GM21447 (cell line): Measurements from ENCODE around the gene CALY.

Experiments used
- ATAC-seq: cut with Tn5 transposase; IDR thresholded peaks from one replicate; pipeline ENCODE4 v1.9.1; 2021; ENCODE audit not compliant: unreplicated experiment

Gene CALY

DNA sequence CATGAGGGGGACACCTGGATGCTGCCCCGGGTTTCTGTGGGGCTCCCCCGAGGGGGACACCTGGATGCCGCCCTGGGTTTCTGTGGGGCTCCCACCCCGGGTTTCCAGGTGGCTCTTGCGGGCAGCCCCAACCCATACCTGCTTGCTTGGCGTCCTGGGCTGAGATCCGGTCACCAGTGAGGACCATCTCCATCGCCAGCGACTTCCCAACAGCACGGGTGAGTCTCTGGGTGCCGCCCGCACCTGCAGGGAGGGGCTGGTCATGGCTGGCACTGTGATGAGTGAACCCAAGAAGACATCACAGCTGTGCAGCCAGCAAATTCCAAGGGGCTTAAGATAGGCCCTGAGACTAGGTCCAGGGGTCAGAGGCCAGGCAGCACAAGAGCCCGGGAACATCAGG, 30.1 kb upstream of the CALY start:
- no peak for ATAC-seq

DNA sequence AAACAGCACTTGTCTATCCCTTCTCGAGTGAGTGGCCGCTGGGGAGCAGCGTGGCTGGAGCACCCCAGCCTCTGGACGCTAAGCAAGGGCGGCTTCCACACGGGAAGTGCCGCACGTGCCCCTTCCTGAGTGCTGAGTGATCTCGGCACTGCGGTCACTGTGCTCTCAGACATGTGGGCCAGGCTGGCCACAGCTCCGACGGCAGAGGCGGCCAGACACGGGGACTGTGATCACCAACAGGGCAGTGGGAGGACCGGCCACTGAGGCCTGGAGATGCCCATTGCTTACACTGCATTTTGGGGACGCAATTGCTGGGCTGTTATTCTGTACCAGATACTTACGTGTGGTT, 29.4 kb upstream of the CALY start:
- ATAC-seq = no peak

DNA sequence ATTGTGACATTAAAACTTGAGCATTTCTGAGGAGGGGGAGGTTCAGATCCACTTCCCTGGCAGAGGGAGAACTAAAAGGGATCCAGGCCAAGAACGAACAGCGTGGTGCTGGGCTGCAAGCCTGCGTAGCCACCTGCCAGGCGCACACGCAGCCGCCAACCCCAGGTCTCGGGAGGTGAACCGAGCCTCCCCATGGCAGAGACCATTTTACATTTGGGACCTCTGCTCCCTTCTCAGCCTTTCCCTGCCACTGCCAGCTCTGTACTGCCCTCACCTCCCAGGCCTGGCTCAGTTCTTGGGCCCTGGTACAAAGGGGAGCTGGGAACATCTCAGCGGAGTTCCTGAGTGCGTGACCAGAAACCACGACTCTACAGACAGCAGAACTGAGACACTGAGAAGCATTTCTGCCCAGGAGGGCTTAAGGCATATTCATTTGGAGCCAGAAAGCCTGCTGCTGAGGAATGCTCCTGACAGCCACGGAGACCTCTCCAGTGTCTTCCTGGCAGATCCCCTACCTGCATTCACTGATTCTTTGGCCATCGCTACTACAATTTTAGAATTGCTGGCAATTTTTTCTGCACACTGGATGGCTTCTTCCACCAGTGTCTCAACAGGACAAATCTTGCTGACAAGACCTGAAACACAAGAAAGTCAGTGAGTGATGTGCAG, 28.9 kb upstream of the CALY start:
- no peak for ATAC-seq

DNA sequence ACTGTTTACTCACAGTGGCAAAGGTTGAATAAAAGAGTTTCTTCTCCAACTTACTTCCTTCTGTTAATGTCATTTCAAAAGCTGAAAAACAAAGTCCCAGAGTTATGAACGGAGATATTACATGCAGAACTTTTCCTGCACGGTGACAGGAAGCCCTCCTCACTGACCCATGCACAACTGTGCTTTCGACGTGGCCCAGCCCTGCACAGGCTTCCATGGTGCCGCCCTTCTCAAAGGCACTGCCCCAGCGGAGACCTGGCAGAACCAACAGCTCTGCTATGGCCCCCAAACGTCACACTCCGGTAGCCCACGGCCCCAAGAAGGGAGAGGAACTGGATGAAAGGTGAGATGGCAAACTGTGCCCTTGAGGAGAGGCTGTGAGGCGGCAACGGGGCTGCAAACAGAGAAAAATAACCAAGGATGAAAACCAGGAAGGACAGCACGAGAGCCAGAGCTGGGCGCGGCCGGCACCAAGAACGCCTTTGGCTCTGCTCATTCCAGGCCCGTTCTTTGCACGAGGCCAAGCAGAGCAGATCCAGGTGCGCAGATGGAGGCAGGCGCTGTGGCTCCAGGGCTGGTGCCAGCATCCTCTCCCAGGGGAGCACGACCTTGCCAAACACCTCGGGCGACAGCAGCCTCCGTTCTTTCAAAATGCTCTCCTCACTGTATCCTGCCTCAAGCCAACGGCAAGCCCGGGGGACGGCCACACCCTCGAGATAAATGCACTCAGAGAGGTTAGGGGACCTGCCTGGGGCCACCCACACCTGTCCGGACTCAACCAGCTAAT, 28.1 kb upstream of the CALY start:
- ATAC-seq = no peak

DNA sequence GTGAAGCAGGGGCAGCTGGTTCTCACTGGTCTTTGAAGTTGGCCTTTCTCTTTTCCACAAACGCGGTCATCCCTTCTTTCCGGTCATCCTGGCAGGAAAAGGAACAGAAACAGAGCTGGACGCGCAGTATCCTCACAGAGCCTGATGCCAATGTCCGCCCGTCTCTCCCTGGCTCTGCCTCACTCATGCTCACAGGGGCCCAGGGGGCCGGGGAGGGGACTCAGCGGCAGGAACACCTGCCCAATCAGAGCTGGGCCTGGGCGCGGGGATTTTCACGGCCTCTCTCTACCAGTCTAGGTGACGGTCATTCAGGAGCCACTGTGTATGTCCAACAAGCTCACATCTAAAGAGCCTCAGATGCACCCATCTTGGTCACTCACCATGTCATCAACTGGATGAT, 26.1 kb upstream of the CALY start:
- no peak for ATAC-seq

DNA sequence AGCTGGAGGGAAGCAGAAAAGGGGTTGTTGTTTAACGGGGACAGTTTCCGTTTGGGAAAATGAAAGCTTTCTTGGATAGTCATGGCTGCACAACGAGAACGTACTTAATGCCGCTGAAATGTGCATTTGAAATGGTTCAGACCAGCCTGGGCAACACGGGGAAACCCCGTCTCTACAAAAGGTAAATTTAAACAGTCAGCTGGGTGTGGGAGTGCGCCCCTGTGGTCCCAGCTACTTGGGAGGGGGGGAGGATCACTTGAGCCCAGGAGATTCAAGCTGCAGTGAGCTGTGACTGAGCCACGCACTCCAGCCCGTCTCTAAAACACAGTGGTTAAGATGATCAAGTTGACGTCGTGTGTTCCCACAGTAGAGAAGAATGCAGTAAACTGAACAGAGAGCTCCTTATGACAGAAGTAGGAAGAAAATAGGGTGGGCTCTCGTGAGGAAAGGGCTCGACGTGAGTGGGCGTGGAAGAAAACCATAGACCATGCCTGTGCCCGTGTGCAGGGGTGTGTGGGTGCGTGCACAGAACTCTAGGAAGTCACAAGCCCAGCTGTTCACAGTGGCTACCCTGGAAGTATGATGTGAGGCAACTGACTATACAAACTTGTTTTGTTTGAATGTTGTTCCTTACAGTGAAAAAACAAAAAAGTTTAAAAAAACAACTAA, 25.2 kb upstream of the CALY start:
- ATAC-seq = no peak

DNA sequence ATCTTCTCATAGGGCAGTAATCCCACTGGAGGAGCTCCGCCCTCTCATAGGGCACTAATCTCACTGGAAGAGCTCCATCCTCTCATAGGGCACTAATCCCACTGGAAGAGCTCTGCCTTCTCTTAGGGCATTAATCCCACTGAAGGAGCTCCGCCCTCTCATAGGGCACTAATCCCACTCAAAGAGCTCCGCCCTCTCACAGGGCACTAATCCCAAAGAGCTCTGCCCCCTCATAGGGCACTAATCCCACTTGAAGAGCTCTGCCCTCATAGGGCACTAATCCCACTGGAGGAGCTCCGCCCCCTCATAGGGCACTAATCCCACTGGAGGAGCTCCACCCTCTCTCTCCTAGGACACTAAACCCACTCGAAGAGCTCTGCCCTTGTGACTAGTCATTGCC, 24.5 kb upstream of the CALY start:
- ATAC-seq = no peak

DNA sequence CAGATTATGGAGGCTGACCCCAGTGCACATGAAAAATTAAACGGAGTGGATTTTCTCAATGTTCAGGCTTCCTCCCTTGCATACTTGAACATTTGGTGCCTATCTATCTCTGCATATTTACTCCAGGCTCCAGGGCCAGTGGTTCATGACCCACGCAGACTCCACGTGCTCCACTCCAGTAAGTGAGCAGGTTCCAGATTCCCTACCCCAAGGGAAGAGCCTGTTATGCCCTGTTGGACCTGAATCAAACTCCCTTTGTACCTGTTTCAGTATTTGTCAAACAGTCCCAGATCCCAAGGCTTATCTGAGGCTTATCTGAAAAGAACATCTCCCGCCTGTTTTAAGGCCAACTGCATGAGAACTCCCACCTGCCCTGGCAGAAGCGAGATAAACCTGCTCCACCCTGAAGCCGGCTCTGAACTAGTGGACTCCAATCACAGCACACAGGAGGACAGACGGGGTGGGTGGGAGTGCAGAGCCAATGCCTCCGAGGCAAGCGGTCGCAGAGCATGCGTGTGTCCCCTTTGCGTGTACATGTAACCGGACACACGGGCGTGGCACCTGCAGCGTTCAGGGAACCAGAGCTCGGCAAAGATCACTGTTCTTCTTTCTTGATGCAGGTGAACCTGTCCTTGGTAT, 23.4 kb upstream of the CALY start:
- ATAC-seq = no peak

DNA sequence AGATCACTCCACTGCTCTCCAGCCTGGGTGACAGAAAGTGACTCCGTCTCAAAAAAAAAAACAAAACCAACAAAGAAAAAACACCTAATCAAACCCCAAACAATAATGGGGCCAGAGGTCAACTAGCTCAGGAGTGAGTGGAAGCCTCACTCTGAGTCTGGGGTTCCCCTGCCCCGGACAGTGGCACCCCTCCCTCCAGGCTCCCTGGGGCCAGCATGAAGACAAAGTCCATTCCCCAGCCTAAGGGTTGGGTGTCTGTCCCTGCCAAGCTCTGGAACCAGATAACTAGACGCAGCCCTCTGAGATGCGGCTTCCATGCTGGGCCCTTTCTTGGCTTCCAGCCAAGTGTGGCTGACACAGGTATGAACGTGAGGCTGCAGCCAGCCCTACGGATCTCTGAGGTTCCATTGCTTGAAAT, 22.9 kb upstream of the CALY start:
- no peak for ATAC-seq

DNA sequence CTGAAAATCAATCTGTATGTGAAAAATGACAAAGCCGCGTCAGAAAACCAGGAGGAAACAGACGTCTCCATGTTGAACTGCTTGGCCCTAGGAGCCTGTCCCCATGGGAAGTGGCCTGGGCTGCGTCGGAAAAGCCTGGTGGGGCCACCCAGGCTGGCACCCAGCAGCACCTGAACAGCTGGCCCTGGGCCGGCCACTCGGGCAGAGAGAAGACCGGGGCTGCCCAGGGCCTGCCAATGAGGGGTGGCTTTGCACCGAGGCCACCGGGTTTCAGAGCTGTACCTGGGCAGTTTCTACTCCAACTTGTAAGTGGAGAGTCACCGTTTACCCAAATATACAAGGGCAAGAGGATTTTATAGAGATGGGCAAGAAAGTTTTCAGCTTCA, 22.2 kb upstream of the CALY start:
- no peak for ATAC-seq

DNA sequence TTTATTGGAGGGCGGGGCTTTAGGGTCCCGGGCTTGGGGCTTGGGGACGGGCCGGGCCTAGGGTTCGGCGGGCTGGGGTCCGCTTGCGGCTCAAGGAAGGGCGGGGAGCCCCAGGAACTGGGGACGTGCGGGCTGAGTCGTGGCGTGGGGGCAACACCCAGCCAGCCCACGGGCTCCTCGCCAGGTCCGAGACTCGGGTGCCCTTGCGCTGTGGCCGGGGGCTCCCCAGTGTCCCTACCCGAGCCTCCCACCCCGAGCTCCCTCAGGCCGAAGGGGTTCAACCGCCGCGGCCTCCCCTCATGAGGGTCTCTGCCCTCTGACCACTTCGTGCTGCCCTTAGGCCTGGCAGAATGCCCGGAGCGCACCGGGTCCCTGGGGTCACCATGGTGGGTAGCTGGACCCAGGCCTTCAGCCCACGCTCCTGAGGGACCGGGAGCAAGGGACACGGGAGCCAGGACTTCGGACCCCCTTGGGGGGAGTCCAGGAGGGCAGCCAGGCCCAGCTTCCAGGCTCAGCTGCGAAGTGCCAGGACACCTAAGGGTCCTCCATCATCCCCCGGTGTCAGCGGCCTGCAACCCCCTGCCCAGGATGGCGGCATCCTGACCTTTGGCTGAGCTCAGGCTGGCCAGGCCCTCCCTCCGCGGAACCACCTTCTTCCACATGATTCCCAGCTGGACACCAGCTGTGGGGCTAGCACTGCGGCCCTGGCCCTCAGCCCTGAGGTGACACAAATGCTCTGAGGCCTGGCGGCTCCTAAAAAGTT, 21.6 kb upstream of the CALY start:
- ATAC-seq = no peak

DNA sequence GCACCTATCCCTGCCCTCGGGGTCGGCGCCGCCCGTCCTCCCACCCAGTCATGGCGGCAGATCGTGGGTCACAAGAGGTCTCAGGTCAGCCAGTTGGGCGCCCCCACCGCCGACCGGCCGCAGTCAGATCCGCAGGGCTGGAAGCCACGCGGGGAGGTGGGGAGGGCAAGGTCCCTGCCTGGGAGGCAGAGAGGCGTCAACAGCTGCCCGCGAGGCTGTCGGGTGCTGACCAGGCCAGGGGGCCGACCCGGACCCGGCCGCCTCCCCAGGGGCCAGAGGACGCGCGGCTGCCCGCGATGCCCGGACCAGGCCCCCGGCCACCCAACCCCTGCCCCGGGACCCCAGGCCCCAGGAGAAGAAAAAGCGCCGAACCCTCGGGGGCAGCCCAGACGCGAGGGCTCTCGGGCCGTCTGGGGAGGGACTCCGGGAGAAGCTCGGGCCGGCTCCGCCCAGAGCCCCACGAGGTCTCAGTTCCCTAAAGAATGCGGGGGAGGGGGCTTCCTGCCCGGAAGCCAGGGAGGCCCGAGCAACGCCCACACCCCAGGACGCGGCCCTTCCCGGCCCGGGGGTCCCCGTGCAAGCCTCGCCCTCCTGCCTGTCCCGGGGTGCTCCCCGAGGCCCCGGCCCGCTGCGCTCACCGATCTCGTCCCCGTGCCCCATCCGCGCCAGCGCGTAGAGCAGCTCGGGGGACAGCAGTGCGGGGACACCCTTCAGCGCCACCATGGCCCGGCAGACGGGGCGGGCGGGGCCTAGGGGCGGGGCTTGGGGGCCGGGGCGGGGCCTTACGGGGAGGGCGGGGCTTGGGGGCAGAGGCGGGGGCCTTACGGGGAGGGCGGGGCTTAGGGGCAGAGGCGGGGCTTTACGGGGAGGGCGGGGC, 20.8 kb upstream of the CALY start, which contains the start of gene FUOM:
FUOM (minus strand) TSS at position 735 of the 877 bp plus-strand sequence; CDS start at position 723, 12 bp downstream.
- peak; percentile 62 for ATAC-seq

DNA sequence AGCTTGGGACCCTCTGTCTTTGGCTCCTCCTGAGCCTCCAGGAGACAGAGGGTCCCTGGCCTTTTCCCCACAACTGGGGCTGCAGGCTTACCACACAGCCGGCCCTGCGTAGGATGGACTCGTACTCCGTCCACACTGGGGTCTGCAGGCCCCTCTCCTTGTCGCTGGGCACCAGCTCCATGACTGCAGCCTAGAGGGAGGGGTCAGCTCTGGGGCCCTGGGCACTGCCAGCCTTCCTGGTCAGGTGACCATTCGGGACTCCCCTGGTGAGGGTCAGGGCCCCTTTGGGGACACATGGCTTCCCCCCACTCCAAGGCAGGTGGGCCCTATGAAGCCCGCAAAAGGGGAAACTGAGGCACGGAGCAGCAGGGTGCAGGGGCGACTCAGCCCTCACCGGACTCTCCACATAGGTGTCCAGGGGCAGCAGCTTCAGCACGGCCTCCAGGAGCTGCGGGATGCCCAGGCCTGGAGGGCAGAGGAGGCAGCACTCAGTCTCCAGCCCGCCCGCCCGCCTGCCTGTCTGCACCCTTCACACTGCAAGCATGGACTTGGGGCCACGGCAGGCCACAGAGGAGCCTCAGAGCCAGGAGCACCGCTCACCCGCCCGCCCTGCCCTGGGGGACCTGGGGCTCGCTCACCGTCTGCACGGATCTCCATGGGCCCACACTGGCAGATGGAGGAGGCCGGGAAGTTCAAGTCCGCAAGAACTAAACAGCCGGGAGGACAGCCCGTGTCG, 20.0 kb upstream of the CALY start:
- no peak for ATAC-seq

DNA sequence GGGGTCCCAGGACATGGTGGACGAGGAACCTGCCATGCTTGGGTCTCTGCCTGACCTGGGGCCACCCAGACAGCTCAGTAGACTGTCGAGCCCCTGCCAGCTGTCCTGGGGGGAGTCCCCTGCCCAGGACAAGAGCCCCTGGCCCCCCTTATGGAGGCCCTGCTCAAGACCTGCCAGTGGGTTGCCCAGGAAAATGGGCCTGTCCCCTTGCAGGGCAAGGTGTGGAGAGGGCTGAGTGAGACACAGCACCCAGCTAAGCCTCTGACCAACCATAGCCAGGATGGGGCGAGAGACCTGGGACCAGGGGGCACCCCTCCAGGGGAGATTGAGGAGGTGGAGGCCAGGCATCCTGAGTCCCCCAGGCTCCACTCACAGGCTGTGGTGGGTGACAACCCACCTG, 19.3 kb upstream of the CALY start:
- ATAC-seq = no peak

DNA sequence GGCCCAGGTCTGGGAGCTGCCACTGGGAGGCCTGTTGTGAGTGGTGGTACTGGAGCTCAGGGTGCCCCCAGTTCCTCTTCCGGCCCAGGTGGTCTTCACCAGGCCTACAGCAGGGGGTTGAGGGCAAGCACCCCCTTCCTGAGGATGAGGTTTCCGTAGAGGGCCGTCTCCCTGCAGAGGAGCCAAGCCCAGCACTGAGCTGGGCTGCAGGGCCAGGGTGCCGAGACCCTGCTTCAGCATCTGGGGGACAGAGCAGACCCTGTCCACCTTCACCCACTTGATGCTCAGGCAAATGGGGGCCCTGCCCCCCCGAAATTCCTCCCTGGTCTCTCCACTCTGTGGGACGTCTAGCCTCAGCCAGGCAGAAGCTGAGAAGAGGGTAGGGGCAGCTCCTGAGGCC, 18.6 kb upstream of the CALY start:
- no peak for ATAC-seq

DNA sequence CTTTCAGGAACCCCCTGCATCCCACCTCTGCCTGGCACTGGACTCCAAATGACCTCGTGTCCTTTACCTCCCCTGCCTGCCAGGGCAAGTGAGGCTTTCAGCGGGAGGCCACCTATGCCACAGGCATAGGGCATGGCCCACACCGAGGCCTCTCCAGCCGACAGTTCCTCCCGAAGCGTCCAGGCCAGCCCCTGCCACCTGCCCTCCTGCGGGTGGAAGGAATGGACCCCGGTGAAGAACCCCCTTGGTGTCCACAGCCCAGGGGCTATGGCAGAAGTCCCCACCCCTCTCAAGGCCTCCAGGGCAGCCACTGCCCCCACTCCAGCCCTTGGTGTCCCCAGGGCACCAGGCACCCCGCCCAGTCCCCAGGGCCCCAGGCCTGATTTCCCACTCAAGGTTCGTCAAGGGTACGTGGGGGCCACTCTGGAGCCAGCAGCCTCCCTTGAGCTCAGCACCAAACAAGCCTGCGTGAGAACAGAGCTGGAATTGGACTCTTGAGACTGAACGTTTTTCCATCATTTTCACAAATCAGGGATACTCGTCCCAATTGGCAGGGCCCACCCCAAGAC, 18.1 kb upstream of the CALY start:
- no peak for ATAC-seq

DNA sequence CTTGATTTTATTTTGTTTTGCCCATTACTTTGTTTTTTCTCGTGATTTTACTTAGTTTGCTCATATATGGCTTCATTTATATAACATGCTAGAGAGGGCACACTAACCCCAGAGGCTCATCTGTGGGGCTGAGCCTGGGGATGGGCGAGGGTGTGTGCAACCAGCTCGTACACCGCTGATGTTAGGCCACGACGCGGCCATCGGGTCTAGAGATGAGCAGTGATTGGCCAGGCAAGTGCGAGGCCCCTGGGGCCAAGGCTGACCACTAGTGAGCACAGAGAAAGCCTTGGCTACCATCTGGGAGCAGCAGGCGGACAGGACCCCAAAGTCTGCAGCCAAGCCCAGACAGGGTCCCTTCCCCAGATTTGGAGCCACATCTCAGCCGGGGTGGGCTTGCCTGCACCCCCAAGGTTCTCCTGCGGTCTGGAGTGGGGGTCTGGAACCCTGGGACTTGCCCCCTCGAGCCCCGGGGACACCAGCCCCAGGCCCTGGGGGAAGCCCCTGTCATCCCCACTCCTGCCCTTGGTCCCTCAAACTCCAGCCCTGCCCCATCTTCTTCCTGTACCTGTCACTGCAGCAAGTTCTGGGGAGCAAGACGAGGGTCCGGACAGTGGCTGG, 17.4 kb upstream of the CALY start:
- ATAC-seq = no peak

DNA sequence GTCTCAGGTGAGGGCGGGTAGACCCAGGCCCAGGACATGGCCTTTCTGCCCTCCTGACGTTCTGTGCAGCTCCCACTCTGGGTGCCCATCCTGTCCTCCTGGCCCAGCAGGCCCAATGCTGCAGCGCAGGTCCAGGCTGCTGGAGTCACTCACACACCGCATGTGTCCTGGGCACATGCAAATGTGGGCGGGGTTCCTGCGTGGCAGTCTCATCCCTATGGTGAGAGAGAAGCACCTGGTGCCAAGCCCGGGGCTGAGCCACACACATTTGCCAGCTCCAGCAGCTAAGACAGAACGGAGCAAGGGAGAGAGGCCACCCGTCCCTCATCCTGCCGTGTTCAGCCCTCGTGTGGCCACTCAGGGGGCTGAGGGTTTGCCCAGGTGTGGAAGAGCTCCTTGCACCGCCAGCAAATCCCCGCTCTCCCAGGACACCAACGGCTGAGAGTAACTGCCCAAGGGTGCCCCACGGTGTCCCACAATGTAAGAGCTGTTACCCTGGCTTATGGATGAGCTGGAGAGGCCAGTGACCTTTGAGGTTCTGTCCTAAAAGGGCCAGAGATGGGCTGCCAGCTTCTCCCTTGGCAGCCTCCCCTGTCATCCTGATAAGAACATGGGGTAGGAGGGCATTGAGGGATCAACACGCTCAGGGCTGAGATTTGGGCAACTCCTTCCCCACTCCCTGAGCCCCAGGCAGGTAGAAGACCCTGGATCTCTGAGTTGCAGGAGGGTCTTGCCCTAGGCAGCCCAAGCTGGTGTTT, 16.7 kb upstream of the CALY start:
- no peak for ATAC-seq
